Measurements from ENCODE around the gene HYAL2.
A peak's percentile ranks its signal among the peaks of the same experiment; 100 is the strongest.
"Not testable (repeated sequence)": the region's sequence is repeated elsewhere in the genome, so short reads cannot be mapped to it uniquely, and the experiment has no call there.

Gene HYAL2

DNA sequence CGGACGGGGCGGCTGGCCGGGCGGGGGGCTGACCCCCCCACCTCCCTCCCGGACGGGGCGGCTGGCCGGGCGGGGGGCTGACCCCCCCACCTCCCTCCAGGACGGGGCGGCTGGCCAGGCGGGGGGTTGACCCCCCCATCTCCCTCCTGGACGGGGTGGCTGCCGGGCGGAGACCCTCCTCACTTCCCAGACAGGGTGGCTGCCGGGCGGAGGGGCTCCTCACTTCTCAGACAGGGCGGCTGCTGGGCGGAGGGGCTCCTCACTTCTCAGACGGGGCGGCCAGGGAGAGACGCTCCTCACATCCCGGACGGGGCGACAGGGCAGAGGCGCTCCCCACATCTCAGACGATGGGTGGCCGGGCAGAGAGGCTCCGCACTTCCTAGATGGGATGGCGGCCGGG is 10.5 kb downstream of the HYAL2 start:
- DNase-seq (ENCODE audit: low read depth), result not testable (repeated sequence)

DNA sequence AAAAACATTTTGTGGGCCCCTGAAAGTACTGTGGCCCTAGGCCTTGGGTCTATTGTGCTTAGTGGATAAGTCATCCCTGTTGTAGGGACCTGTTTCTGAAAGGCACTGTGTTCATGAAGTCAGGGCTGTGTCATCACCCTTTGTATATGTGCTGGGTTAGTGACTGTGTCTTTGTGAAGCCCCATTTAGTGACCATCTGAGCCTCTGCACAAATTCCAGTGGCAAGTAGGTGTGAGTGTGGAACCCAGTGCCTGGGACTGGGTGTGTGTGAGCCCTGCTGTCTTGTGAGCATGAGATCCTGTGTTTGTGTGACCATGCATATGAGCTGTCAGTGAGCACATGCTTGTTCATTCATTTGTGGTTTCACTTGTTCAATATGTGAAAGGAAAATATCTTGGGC is 17.9 kb downstream of the HYAL2 start:
- no peak for DNase-seq (ENCODE audit: low read depth)

DNA sequence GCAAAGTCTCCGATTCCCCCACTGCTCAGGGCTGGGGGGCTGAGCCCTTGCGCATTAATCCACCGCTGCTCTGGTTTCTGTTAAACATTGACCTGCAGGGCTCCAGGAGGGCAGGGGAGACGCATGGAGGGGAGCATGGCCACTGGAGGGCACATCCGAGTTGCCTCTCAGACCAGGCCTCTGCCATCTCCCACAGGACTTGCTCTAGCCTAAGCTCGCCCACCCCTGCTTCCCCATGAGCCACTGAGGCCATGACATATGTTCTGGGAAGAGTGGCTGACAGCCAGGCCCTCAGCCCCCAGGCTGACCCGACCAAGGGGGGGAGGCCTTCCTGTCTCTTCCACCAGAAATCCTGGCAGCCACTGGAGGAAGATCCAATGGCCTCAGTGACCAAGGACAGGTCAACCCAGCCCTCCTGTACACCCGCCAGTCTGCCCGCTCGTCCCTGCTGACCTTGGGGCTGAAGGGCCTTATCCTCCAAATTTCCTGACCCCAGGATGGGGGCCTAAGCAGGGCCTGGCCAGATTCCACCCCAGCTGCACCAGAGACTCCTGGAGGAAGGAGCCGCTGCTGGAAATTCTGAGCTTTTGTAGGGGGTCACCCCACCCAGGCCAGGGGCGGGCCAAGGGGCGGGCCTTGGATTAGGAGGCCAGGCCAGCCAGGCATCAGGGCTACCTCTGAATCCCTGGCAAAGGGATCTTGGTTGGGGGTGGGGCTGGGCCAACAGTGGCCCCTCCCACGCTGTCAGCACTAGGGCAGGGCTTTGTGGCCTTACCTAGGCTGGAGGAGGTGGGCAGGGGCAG is 19.3 kb downstream of the HYAL2 start, which contains the start of gene HYAL1:
Gene HYAL1, minus strand, starts transcription at position 562 of the 803 bp plus-strand sequence. CDS start 618 bp downstream, outside the sequence.
- no peak for DNase-seq (ENCODE audit: low read depth)

DNA sequence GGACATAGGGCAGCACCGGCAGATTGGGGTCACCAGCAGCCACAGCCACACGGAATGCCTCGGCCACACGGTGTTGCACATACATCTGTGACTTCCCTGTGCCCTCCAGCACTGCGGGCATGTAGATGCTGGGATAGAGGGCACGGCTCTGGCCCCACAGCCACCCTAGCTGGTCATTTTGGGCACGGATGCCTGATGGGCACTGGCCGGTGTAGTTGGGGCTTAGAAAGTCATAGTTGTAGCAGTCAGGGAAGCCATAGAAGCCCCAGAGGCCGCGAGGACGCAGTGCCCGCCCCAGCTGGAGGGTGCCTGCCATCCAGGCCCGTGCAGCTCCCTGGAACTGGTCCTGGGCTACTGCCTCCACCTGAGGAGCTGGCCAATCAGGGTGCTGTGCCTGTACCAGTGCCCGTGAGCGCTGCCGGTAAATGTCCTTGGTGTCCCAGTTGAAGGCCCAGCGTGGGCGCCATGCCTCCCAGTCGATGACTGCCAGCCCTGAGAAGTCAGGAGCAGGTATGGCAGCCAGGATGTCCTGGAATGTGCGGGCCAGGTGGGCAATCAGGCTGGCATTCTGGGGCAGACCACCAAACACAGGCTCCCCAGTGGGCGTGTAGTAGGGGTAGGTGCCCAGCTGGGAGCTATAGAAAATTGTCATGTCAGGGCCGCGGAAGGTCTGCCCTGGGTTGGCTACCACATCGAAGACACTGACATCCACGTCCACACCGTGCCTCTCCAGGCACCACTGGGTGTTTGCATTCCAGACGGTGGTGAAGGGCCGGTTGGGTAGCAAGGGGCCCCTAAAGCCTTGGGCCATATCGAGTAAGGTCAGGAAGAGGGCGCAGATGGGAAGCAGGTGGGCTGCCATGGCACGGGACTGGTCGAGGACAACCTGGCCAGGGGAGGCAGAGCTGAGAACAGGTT is 20.2 kb downstream of the HYAL2 start:
- no peak for DNase-seq (ENCODE audit: low read depth)

DNA sequence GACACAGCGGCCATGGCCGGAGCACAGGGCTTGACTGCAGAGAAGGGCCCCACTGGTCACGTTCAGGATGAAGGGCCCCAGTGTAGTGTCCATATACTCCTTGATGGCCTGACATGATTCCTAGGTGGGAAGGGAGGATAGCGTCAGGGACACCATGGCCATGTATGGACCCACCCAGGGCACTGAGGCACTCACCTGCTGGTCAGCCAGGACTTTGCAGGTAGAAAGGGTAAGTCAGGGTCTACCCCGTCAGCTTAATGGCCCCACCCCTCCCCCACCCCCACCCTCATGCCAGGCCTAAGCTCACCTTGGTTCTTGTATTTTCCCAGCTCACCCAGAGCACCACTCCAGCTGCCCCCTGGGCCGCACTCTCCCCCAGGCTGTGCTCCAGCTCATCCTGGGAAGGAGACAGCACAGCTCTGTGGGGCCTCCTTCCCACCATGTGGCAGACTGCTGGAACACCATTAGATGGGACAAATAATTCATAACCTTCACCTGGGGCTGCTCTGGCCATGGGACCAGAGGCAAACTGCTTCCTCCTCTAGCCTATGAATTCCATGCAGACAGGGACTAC is 21.8 kb downstream of the HYAL2 start:
- no peak for DNase-seq (ENCODE audit: low read depth)

DNA sequence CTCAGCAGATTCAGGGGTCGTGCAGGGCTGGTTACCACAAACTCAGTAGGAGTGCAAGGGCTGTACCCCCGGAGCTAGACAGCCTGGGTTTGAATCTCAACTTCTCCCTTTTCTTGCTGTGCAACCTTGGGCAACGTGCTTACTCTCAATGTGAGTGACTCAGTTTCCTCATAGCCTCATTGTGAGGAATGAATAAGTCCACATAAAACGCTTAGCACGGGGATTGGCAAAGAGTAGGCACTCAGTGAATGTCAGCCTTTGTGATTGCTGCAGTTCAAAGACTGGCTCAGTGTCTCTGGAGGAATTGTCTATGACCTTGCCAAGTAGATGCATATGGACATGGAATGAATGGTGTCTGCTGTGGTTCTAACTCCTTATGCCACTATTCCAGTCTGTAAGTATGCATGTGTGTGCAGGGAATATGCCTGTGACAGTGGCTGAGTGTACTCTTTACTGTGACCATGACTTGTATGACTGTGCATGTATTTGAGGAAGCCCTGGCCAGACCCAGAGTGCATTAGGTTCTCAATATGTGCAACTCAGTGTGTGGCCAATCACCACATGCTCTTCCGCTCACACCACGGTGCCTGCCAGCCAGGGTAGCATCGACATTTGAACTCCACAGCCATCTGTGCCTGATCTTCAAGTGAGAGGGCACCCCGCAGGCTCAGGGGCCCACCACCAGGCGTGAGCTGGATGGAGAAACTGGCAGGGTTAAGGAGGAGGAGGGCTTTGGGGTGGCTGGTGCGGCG is 22.4 kb downstream of the HYAL2 start:
- no peak for DNase-seq (ENCODE audit: low read depth)

DNA sequence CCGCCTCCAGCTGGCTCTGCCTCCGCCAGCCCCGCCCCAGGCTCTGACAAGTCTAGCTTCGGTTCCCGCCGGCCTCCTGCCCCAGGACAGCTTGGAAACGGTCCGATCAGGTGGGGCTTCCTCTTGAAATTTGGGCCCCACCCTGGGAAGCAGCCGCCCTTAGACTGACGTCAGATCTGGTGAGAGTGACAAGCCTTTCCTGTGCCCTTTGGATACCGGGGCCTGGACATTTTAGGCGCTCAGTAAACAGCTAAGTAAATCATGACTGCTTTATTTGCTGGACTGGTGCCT is 23.0 kb downstream of the HYAL2 start:
- DNase-seq (ENCODE audit: low read depth), result no peak

DNA sequence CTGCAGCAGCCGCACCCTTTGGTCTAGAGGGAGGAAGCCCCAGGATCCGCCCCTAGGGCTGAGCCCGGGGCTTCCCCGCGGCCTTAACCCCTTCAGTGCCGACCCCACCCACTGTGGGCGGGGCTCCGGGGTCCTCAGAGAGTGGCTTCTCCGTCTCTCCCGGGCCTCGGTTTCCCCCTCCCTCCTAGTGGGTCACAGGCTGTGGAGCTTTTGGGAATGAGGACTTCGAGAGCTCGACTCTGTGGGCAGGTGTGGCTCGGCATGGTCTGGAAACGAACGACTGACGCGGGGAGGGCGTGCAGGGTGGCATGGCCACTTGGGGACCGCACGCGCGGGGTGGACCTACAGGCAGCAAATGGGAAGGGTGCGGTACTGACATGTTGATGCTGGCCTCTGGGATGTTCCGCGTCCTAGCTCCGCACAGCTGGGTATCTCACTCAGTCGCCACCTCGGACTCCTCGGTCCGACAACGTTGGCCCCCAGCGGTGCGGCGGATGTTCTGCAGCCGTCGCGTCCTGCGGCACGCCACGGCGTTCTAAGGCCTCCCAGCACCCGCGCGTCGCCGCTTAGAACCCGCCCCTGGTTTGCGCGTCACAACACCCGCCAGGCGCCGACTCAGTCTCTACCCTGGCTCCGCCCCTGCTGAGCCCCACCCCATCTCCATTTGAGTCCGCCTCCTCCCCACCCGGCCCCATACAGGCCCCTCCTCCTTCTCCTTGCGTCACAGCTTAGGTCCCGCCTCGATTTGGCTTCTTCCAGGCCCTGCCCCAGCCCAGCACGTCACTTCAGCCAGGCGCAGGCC is 23.5 kb downstream of the HYAL2 start, which contains the start of the genes HYAL3 and NAA80:
Gene HYAL3, minus strand, starts transcription at position 570 of the 802 bp plus-strand sequence. CDS start 3,803 bp downstream, outside the sequence.
Gene NAA80, minus strand, starts transcription at position 570 of the 802 bp plus-strand sequence. CDS start 1,942 bp downstream, outside the sequence.
- DNase-seq (ENCODE audit: low read depth), result peak; percentile 99

DNA sequence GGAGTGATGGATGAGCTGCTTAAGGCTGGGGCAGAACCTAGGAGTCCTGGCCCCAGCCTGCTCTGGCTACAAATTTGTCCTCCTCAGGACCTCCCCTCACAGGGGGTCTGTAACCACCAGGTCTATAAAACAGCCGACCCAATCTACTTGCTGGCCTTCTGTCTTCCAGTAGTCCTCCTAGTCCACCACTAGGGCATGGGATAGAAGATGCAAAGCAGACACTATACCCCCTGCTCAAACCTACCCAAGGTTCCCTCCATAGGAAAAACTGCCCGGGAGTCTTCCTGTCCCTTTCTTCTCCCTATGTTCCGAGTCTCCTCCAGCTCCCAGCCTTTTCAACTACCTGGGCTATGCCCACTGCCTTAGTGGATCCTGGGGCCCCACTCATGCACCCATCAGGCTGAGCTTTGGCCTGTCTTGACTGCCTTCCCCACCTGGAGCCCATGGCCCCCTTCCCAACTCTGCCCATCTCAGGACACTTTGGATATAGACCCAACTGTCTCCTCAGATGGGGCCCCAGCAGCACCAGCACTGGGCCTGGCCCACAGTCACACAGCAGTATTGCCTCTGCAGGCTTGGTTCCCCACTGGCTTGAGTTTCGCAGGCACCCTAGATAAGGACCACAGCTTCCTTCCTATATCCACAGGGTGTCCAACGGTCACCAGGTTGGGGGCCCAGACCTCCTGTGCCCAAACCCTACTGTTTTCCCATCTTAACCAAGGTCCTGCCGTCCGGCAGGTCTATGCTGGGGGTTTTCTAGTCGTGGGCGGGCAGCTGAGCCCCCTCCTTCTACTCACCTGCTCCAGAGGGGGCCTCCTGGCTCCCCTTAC is 24.4 kb downstream of the HYAL2 start:
- peak; percentile 66 for DNase-seq (ENCODE audit: low read depth)

DNA sequence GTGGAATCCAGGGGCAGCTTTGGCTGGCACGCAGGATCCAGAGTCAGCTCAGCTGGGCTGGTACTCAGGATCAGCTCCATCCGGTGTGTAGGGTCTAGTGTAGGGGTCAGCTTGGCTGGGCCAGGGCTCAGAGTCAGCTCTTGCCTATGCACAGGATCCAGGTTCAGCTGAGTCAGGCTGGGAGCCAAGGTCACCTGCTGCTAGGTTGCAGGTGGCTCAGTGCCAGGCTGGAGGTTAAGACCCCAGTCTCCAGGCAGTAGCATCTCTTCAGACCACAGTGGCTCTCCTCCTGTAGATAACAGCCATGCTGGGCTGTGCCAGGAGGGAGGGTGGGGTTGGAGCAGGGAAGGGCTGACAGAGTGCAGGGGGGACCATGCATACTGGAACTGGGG is 25.2 kb downstream of the HYAL2 start:
- no peak for DNase-seq (ENCODE audit: low read depth)

DNA sequence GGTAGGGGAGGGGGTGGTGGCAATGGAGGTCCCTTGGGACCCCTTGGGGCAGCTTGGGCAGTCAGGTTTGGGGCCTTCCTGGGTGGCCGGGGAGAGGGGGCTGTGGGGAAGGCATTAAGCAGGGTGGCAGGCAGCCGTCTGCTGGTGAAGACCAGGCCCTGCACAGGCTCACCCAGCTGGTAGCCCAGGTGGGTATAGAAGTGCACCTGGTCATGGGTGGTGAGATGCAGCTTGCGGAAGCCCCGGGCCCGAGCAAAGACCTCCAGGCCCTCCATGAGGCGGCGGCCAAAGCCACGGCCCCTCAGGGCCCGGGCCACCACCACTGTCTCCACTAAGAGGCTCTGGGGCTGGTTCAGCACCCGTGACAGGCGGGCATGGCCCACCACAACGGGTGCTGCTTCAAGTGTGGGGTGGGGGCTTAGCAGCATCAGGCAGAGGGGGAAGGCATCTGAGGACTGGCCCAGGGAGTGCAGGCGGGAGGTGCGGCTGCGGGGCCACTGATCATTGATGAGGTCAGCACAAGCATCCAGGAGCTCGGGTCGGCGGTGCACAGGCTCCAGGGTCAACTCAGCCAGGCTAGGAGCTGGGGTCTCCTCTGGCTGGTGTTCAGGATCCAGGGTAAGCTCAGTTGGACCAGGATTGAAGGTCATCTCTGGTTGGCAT is 25.7 kb downstream of the HYAL2 start:
- no peak for DNase-seq (ENCODE audit: low read depth)

DNA sequence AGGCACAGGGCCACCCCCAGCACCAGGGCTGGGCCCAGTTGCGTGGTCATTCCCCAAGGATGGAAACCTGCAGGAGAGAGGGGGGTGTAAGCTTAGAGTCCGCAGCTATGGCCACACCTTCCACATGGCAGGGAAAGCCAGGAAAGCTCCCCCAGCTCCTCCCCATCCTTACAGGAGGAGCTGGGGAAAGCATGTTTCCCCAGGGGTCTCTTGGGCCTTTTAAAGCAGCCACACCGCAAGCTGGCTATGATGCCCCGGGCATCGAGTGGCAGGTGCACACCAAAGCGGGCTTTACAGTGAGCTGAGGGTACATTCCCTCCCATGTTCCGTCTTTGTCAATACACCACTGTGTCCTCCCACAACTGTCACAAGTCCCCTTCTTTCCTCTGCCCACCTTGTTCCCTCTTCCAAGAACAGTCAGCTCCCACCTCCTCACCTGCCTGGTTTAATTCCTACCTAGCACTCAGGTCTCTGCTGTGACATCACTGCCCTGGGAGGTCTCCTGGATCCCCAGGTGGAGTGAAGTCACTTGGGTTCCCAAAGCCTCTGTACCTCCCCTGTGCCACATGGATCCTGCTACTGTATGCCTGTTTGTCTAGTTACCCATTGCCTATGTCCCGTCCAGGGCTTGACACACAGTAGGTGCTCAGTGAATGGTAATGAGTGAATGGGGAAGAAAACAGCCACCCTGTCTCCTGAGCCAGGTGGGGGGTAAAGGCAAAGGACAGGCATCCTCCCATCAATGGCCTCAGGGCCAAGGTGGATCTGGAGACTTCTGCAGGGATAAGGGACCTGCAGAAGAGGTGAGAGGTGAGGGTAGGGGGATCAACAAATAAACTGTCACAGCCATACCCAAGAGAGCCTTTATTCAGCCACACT is 26.8 kb downstream of the HYAL2 start:
- no peak for DNase-seq (ENCODE audit: low read depth)

DNA sequence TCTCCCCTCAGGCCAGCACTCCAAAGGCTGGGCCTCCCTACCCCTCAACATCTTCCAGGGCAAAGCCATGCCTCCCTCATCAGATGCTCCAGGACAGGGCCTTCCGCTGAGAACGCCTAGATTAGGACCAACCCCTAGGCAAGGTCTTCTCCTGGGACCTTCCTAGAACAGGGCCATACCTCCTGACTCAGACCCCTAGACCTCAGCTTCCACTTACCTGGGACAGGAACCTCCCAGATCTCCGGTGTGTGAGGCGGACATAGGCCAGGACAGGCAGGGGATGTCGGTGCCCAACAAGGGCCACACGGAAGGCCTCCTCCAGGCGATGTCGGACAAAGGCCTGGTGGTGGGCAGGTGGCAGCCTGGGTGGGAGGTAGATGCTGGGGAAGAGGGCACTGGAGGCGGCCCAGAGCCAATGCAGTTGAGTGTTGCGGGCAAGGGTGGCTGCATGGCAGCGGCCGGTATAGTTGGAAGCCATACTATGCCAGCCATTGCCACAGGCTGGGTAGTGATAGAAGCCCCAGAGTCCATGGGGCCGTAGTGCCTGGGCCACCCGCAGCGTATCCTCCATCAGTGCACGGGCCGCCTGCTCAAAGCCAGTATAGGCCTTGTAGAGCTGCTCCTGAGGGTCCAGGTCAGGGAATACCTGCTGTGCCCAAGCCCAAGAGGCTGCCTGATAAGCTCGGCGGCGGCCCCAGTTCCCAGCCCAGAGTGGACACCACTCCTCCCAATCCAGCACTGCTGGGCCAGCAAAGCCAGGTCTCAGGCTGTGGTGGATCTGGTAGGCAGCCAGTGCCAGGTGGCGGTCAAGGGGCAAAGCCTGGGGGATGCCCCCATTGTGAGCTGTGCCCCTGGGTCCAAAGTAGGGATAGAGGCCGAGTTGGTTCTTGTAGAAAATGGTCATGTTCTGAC is 27.8 kb downstream of the HYAL2 start:
- DNase-seq (ENCODE audit: low read depth), result no peak

DNA sequence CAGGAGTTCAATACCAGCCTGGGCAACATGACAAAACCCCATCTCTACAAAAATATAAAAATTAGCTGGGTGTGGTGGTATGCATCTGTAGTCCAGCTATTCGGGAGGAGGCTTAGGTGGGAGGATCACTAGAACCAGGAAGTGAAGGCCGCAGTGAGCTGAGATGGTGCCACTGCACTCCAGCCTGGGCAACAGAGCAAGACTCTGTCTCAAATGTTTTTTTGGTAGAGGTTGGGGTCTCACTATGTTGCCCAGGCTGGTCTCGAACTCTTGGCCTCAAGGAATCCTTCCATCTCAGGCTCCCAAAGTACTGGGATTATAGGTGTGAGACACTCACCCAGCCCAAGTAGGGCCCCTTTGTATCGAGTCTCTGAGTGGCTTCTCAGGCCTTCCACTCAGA is 28.5 kb downstream of the HYAL2 start:
- no peak for DNase-seq (ENCODE audit: low read depth)

DNA sequence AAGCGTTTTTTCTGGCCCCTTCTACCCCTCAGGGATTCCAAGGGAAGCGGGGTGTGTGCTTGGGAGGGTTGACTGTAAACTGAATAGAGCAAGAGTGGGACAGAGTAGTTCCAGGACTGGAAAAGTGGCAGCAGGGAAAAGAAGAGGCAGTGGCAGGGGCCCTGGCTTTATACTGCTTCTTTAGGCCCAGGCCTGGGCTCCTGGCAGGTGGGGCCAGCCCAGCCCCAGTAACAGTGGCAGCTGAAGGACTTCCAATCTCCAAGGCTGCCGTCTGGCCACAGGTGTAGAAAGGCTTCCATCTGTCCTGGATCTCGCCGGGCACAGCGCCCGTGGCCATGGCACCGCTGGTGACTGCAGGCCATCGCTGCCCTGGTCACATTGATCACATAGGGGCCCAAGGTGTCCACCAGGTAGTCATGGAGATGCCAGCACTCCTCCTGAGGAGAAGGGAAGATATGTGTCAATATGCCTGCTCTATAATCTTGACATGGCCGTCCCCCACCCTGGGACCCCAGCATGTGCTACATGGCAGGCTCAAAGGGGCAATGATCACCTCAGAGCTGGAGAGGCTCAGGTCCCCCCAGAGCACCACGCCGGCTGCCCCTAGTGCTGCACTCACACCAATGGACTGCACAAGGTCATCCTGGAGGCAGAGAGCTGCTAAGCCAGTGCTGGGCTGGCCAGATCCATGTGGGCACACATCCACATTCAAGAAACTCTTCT is 29.3 kb downstream of the HYAL2 start:
- no peak for DNase-seq (ENCODE audit: low read depth)

DNA sequence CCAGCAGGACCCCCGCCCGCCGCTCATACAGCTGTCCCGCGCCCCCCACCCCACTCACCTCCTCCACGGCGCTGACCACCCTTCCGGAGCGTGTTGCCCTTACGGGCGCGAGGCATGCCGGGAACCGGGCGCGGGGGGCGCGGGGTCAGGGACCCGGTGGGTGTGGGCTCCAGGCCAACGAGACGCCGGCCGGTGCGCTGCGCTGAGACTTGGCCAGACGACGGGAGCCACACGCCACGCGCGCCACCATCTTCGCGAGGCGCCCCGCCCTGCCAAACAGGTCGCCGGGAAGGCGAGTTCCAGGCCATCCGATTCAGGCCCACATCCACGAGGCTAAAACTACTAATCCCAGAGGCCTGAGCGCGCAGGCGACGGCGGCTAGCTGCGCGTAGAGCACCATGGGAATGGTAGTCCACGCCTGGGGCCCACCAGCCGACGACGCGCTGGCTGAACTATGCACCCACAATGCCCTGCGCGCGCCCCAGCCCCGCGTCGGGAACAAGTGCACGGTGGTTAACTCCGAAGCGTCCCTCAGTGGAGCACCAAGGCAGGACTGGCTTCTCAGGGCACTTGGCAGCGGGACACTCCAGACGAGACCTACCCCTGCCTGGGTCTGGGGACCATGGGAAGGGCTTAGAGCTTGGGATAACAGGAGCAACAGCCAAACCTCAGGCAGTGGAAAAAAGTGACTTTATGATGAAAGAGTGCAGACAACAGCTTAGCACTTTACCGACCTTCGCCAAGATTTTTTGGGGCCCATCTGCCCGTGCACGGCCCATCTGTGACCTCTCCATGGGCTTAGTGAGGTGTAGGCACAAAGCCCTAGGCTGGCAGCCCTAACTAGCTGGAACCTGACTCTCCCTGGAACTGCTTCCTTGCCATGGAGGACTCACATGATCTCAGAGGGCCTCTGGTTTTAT is 30.1 kb downstream of the HYAL2 start, which contains the start of gene IFRD2:
Gene IFRD2, minus strand, starts transcription at position 271 of the 920 bp plus-strand sequence. Its CDS starts 155 bp downstream, at position 116.
- DNase-seq (ENCODE audit: low read depth), result peak; percentile 95

Data from CMK (cell line).